Stimulated activated CD4-positive, alpha-beta T cell treated with anti-CD3 and anti-CD28 coated beads, Interleukin-15, amount 100 ng/mL, for 1 hour (primary cell): Measurements from ENCODE around the gene OSBPL7.

Source experiments
- DNase-seq, 2 donors: peaks; one replicate each; pipeline ENCODE4 v3.0.0-alpha.2; 2020; ENCODE audit warnings: low read depth in 1 of 2, low spot score in 1 of 2

OSBPL7 gene

GRCh38 chr17:47847341-47848197 lies 26.0 kb upstream of the OSBPL7 start:
- no peak for DNase-seq

GRCh38 chr17:47846716-47847340 lies 25.2 kb upstream of the OSBPL7 start:
- no peak for DNase-seq

- DNase-seq = no peak
These were observed 24.1 kb upstream of the OSBPL7 start for GRCh38 chr17:47845716-47846075.

GRCh38 chr17:47844814-47845715 lies 23.5 kb upstream of the OSBPL7 start:
- DNase-seq = no peak

GRCh38 chr17:47844227-47844626 lies 22.6 kb upstream of the OSBPL7 start:
- no peak for DNase-seq

- no peak for DNase-seq
These were observed 21.8 kb upstream of the OSBPL7 start for GRCh38 chr17:47843391-47843730.

- DNase-seq = no peak
These were observed 20.1 kb upstream of the OSBPL7 start for GRCh38 chr17:47841488-47842291.

- peak; percentile 73 to 83 for DNase-seq
These were observed 19.3 kb upstream of the OSBPL7 start, which contains the start of gene SCRN2 for GRCh38 chr17:47840742-47841487. TSS of gene SCRN2 (minus strand) at chr17:47841273. CDS start at chr17:47840843, 430 bp downstream.

- no peak for DNase-seq
These were observed 18.6 kb upstream of the OSBPL7 start for GRCh38 chr17:47840001-47840741.

GRCh38 chr17:47839071-47839470 lies 17.5 kb upstream of the OSBPL7 start:
- no peak for DNase-seq

GRCh38 chr17:47838636-47839035 lies 17.0 kb upstream of the OSBPL7 start:
- no peak for DNase-seq

- no peak for DNase-seq
These were observed 15.9 kb upstream of the OSBPL7 start for GRCh38 chr17:47837401-47838039.

GRCh38 chr17:47836601-47837000 lies 15.0 kb upstream of the OSBPL7 start:
- DNase-seq = no peak

- no peak for DNase-seq
These were observed 13.2 kb upstream of the OSBPL7 start for GRCh38 chr17:47834756-47835155.

- DNase-seq = no peak
These were observed 10.3 kb upstream of the OSBPL7 start for GRCh38 chr17:47831934-47832327.

GRCh38 chr17:47831003-47831933 lies 9.7 kb upstream of the OSBPL7 start, which contains the start of the genes LRRC46 and MRPL10:
TSS of gene LRRC46 (plus strand) at chr17:47831670. CDS start at chr17:47831990, 320 bp downstream.
TSS of gene MRPL10 (minus strand) at chr17:47831541. CDS start at chr17:47831511, 30 bp downstream.
- peak; percentile 84 to 91 for DNase-seq

GRCh38 chr17:47830396-47831002 lies 8.9 kb upstream of the OSBPL7 start:
- no peak for DNase-seq
